HepG2 (cell line): ENCODE results near the gene B4GALT4. TPM values are rescaled to one million over a fixed set of nuclear protein-coding genes. Genes with fewer than 3 reads are reported as not detected.

Source experiments
- ATAC-seq: fragments of 200-7000 bp; cut with Tn5 transposase; 3 replicates; pipeline ENCODE4 v1.9.1; 2020; ENCODE audit warnings: mild to moderate bottlenecking, moderate library complexity
- BruUV-seq: library from RNA; stranded (reverse); fragments of 400-500 nt; replicated peaks from 2 replicates; lab custom pipeline; 2021; lab: Mats Ljungman, UMichigan
- CTCF ChIA-PET: fragments of 300-600 bp; formaldehyde crosslinking; extraction: SDS; loops from one replicate; lab custom pipeline; 2021; ENCODE audit warnings: low total read pairs, inconsistent platforms, low intra/inter-chr PET ratio; lab: Yijun Ruan, JAX
- POLR2A ChIA-PET: fragments of 350-600 bp; sonication (Branson Sonifier 250); formaldehyde crosslinking; loops from one replicate; lab custom pipeline; 2020; ENCODE audit warnings: antibody characterized with exemption, inconsistent platforms; lab: Yijun Ruan, JAX
- DNase-seq: peaks from one replicate; pipeline ENCODE4 v3.0.0-alpha.2; 2015; ENCODE audit warnings: low spot score
- FAIRE-seq: peaks from 3 replicates; lab custom pipeline; 2011; peaks lifted over from hg19 to GRCh38; lab: Jason Lieb, UNC
- H2AFZ ChIP-seq: one replicate; pipeline ENCODE4 v1.6.1; 2011; ENCODE audit warnings: low read length, inconsistent platforms
- H3K27ac ChIP-seq: fragments of 300-600 bp; 3 replicates; pipeline ENCODE4 v1.8.0; 2011; ENCODE audit warnings: mixed run types, mild to moderate bottlenecking, mixed read lengths, low read length, inconsistent platforms; ENCODE audit not compliant: insufficient read depth; ENCODE audit errors: extremely low read length
- H3K27me3 ChIP-seq, 2 experiments: fragments of 200-600 bp in 1 of 2; 2 replicates in 1 of 2; 3 replicates in 1 of 2; pipeline versions ENCODE4 v1.6.0 to v1.8.0; 2011; ENCODE audit warnings: low read length in 2 of 2, mild to moderate bottlenecking in 2 of 2, moderate library complexity in 2 of 2, inconsistent platforms in 1 of 2; ENCODE audit not compliant: insufficient read depth in 2 of 2, control insufficient read depth in 1 of 2
- H3K36me3 ChIP-seq, 2 experiments: fragments of 200-600 bp in 1 of 2; replicated peaks in 1 of 2; 2 replicates in 1 of 2; 3 replicates in 1 of 2; pipeline versions ENCODE4 v1.5.1 to v1.8.0; 2011; ENCODE audit warnings: low read length in 2 of 2, inconsistent platforms in 1 of 2; ENCODE audit not compliant: insufficient read depth in 2 of 2, control insufficient read depth in 1 of 2
- H3K4me1 ChIP-seq: 2 replicates; pipeline ENCODE4 v1.5.1; 2012; ENCODE audit warnings: low read length, inconsistent platforms; ENCODE audit not compliant: insufficient read depth
- H3K4me2 ChIP-seq: 2 replicates; pipeline ENCODE4 v1.6.0; 2011; ENCODE audit warnings: low read depth, low read length, inconsistent platforms
- H3K4me3 ChIP-seq, 3 experiments: fragments of 200-600 bp in 1 of 3; sonication (generic), shearing (Covaris generic) in 1 of 3; replicated peaks in 1 of 3; 2 replicates each; pipeline ENCODE4 v1.5.1; 2011 to 2016; ENCODE audit warnings: low read length in 3 of 3, inconsistent platforms in 2 of 3, low read depth in 2 of 3, mild to moderate bottlenecking in 2 of 3, control low read depth in 1 of 3, mixed read lengths in 1 of 3; ENCODE audit not compliant: insufficient read depth in 1 of 3
- H3K79me2 ChIP-seq: one replicate; pipeline ENCODE4 v1.6.1; 2011; ENCODE audit warnings: low read length, inconsistent platforms; ENCODE audit not compliant: insufficient read depth
- H3K9ac ChIP-seq: 2 replicates; pipeline ENCODE4 v1.6.0; 2011; ENCODE audit warnings: mild to moderate bottlenecking, low read depth, low read length, inconsistent platforms; ENCODE audit not compliant: insufficient read depth
- H3K9me3 ChIP-seq: 2 replicates; pipeline ENCODE4 v1.5.1; 2012; ENCODE audit warnings: mild to moderate bottlenecking, low read length
- H4K20me1 ChIP-seq: 2 replicates; pipeline ENCODE4 v1.6.0; 2011; ENCODE audit warnings: inconsistent platforms, mild to moderate bottlenecking, low read length, moderate library complexity; ENCODE audit not compliant: insufficient read depth
- ARHGAP35 ChIP-seq: sonication (generic); formaldehyde crosslinking; IDR thresholded peaks from 2 replicates; pipeline ENCODE4 v1.9.0; 2022; ENCODE audit warnings: mild to moderate bottlenecking, inconsistent platforms, moderate library complexity, missing genetic modification reagents, borderline replicate concordance
- ATF7-NPFF ChIP-seq: sonication (generic); formaldehyde crosslinking; IDR thresholded peaks from 2 replicates; pipeline ENCODE4 v1.8.1; 2023; ENCODE audit warnings: mild to moderate bottlenecking, low read depth, missing genetic modification reagents, moderate library complexity
- ETV6 ChIP-seq: sonication (generic); formaldehyde crosslinking; conservative IDR thresholded peaks from 2 replicates; pipeline ENCODE4 v1.4.0; 2020; ENCODE audit warnings: missing genetic modification reagents
- FOSL2 ChIP-seq: sonication (generic); formaldehyde crosslinking; IDR thresholded peaks from 2 replicates; pipeline ENCODE4 v1.4.0; 2020; ENCODE audit warnings: missing genetic modification reagents
- KLF13 ChIP-seq: sonication (generic); formaldehyde crosslinking; IDR thresholded peaks from 2 replicates; pipeline ENCODE4 v1.4.0; 2020; ENCODE audit warnings: mild to moderate bottlenecking, missing genetic modification reagents
- TBX3 ChIP-seq: fragments of 450-650 bp; IDR thresholded peaks from 2 replicates; pipeline ENCODE4 v1.6.1; 2017; ENCODE audit warnings: antibody characterized with exemption, mild to moderate bottlenecking, inconsistent platforms, borderline replicate concordance
- ZNF121 ChIP-seq: sonication (generic); formaldehyde crosslinking; IDR thresholded peaks from 2 replicates; pipeline ENCODE4 v1.5.0; 2020; ENCODE audit warnings: mild to moderate bottlenecking, missing genetic modification reagents
- ZNF264 ChIP-seq: sonication (generic); formaldehyde crosslinking; IDR thresholded peaks from 2 replicates; pipeline ENCODE4 v1.4.0; 2020; ENCODE audit warnings: missing genetic modification reagents
- ZNF337 ChIP-seq: sonication (generic); formaldehyde crosslinking; IDR thresholded peaks from 2 replicates; pipeline ENCODE4 v1.5.1; 2020; ENCODE audit warnings: missing genetic modification reagents, low read depth, mild to moderate bottlenecking, borderline replicate concordance
- ZNF558 ChIP-seq: sonication (generic); formaldehyde crosslinking; IDR thresholded peaks from 2 replicates; pipeline ENCODE4 v1.9.0; 2022; ENCODE audit warnings: mild to moderate bottlenecking, missing genetic modification reagents, borderline replicate concordance
- ZNF564 ChIP-seq: sonication (generic); formaldehyde crosslinking; IDR thresholded peaks from 2 replicates; pipeline ENCODE4 v1.8.1; 2023; ENCODE audit warnings: mild to moderate bottlenecking, missing genetic modification reagents
- ZNF629 ChIP-seq: sonication (generic); formaldehyde crosslinking; conservative IDR thresholded peaks from 2 replicates; pipeline ENCODE4 v1.5.0; 2020; ENCODE audit warnings: missing genetic modification reagents
- WGBS: methylation state at CpG from one replicate; pipeline ENCODE4 v1.1.6; 2017; ENCODE audit warnings: low lambda C conversion rate; 5-methylcytosine and 5-hydroxymethylcytosine counted together
- in situ Hi-C: cut with HindIII; loops from 2 replicates; pipeline ENCODE4 v1.10.0; 2017; ENCODE audit warnings: low pct_unique_long_range_greater_than_20kb; ENCODE audit not compliant: extremely low pct_ligation_motif_present
- intact Hi-C: fragments of 100-400 bp; cut with micrococcal nuclease; formaldehyde crosslinking; loops from one replicate; pipeline ENCODE4 v1.10.0; 2022; ENCODE audit not compliant: unreplicated experiment
- polyA plus RNA-seq, 8 experiments: library from polyadenylated mRNA; depleted of rRNA in 3 of 8; stranded (reverse) in 7 of 8; unstranded in 1 of 8; fragments of >200 nt; fragmentation: Illumina TruSeq in 4 of 8; extraction: Trizol in 4 of 8; gene quantifications; 2 replicates each; pipeline versions ENCODE4 v1.2.1 to v1.2.3, GENCODE V29; 2011 to 2016; ENCODE audit warnings: low read depth in 4 of 8, missing spikeins in 1 of 8, mixed read lengths in 1 of 8; ENCODE audit not compliant: insufficient read depth in 1 of 8
- total RNA-seq, 5 experiments: library from RNA; depleted of rRNA; stranded (reverse); fragments of >200 nt; fragmentation: Illumina TruSeq; extraction: Trizol; gene quantifications; 2 replicates each; pipeline ENCODE4 v1.2.3, GENCODE V29; 2016; ENCODE audit warnings: low read depth in 1 of 5
- TF ChIP-seq, protein P1 (sequence below): sonication (generic); formaldehyde crosslinking; IDR thresholded peaks from 2 replicates; pipeline ENCODE4 v1.5.0; 2020; ENCODE audit warnings: missing genetic modification reagents
- TF ChIP-seq, protein P2 (sequence below): sonication (generic); formaldehyde crosslinking; IDR thresholded peaks from 2 replicates; pipeline ENCODE4 v1.4.0; 2020; ENCODE audit warnings: mild to moderate bottlenecking, missing genetic modification reagents
- TF ChIP-seq, protein P3 (sequence below): sonication (generic); formaldehyde crosslinking; IDR thresholded peaks from 2 replicates; pipeline ENCODE4 v1.4.0; 2020; ENCODE audit warnings: missing genetic modification reagents
- TF ChIP-seq, protein P4 (sequence below): IDR thresholded peaks from 2 replicates; pipeline ENCODE4 v1.6.1; 2018; ENCODE audit warnings: missing genetic modification reagents, mild to moderate bottlenecking, missing compliant biosample characterization
- TF ChIP-seq, protein P5 (sequence below): sonication (generic); formaldehyde crosslinking; IDR thresholded peaks from 2 replicates; pipeline ENCODE4 v1.5.1; 2020; ENCODE audit warnings: mild to moderate bottlenecking, missing genetic modification reagents, borderline replicate concordance

B4GALT4 gene
- total and polyA plus RNA-seq, 2 of the 13 experiments (the other 11 are each of a cell fraction or from before 2014, with no cell fraction given) = 16.9 to 29.0 TPM

DNA sequence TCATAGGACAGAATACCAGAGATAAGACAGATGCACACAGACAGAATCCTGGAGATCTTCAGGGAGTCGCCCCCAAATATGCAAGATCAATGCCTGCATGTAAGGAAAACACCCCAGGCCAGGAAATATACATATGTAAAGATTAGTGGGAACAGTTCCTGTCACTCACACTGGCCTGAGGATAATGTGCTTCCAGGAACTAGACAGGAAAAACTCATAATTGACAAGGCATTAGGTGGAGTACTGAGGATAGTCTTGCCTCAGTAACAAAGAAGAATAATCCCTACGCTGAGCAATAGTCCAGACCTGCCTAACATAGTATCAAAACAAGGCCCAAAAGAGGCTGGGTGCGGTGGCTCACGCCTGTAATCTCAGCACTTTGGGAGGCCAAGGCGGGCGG is 20.4 kb upstream of the B4GALT4 start:
- ATAC-seq (no peak), DNase-seq (no peak), FAIRE-seq (no peak)
- H3K9ac ChIP-seq = no peak overlapping the region
- no peak overlapping the region for H3K27ac ChIP-seq
- WGBS = 54% methylated on average over 6 of the region's 6 CpGs
- no peaks in the 10 kb centered on the region for H3K79me2 ChIP-seq
- no TSS peak for BruUV-seq
- TF ChIP-seq, protein P1, sequence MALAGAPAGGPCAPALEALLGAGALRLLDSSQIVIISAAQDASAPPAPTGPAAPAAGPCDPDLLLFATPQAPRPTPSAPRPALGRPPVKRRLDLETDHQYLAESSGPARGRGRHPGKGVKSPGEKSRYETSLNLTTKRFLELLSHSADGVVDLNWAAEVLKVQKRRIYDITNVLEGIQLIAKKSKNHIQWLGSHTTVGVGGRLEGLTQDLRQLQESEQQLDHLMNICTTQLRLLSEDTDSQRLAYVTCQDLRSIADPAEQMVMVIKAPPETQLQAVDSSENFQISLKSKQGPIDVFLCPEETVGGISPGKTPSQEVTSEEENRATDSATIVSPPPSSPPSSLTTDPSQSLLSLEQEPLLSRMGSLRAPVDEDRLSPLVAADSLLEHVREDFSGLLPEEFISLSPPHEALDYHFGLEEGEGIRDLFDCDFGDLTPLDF (CRISPR knock-in tag) = no peak
- TF ChIP-seq, protein P2, sequence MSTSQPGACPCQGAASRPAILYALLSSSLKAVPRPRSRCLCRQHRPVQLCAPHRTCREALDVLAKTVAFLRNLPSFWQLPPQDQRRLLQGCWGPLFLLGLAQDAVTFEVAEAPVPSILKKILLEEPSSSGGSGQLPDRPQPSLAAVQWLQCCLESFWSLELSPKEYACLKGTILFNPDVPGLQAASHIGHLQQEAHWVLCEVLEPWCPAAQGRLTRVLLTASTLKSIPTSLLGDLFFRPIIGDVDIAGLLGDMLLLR (CRISPR knock-in tag) = no peak
- TF ChIP-seq ZNF337 = no peak
- no peak for TF ChIP-seq ZNF558 (CRISPR knock-in tag)
- no peak for TF ChIP-seq ARHGAP35 (CRISPR knock-in tag)
- no peak for TF ChIP-seq ZNF564 (CRISPR knock-in tag)
- TF ChIP-seq ZNF629 (CRISPR knock-in tag) = no peak
- TF ChIP-seq, protein P3, sequence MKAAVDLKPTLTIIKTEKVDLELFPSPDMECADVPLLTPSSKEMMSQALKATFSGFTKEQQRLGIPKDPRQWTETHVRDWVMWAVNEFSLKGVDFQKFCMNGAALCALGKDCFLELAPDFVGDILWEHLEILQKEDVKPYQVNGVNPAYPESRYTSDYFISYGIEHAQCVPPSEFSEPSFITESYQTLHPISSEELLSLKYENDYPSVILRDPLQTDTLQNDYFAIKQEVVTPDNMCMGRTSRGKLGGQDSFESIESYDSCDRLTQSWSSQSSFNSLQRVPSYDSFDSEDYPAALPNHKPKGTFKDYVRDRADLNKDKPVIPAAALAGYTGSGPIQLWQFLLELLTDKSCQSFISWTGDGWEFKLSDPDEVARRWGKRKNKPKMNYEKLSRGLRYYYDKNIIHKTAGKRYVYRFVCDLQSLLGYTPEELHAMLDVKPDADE = no peak
- TF ChIP-seq ATF7-NPFF (CRISPR knock-in tag) = no peak
- no peak for TF ChIP-seq TBX3
- TF ChIP-seq, protein P4, sequence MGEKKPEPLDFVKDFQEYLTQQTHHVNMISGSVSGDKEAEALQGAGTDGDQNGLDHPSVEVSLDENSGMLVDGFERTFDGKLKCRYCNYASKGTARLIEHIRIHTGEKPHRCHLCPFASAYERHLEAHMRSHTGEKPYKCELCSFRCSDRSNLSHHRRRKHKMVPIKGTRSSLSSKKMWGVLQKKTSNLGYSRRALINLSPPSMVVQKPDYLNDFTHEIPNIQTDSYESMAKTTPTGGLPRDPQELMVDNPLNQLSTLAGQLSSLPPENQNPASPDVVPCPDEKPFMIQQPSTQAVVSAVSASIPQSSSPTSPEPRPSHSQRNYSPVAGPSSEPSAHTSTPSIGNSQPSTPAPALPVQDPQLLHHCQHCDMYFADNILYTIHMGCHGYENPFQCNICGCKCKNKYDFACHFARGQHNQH = no peak
- no peak for TF ChIP-seq FOSL2
- TF ChIP-seq, protein P5, sequence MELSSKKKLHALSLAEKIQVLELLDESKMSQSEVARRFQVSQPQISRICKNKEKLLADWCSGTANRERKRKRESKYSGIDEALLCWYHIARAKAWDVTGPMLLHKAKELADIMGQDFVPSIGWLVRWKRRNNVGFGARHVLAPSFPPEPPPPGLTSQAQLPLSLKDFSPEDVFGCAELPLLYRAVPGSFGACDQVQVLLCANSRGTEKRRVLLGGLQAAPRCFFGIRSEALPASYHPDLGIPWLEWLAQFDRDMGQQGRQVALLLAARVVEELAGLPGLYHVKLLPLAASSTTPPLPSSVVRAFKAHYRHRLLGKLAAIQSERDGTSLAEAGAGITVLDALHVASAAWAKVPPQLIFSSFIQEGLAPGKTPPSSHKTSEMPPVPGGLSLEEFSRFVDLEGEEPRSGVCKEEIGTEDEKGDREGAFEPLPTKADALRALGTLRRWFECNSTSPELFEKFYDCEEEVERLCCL (CRISPR knock-in tag) = no peak
- no peak for TF ChIP-seq ZNF264 (CRISPR knock-in tag)
- no peak for TF ChIP-seq KLF13 (CRISPR knock-in tag)
- TF ChIP-seq ETV6 (CRISPR knock-in tag) = no peak
- no peak for TF ChIP-seq ZNF121
- H3K36me3 ChIP-seq = no peaks in the 10 kb centered on the region
- H3K4me3 ChIP-seq = no peak overlapping the region
- H3K9me3 ChIP-seq = no peaks in the 10 kb centered on the region
- ChIA-PET POLR2A (no interaction called here), CTCF (no interaction called here)
- intact Hi-C loops (no loop called here), in situ Hi-C loops (no loop called here)
- H2AFZ ChIP-seq = no peak overlapping the region
- H4K20me1 ChIP-seq = no peaks in the 10 kb centered on the region
- no peaks in the 10 kb centered on the region for H3K4me1 ChIP-seq
- 0 out of 5 replicates have a peak, but pooled peaks cover 0 to 6% of the 10 kb centered on the region in 2 experiments for H3K27me3 ChIP-seq
- no peak overlapping the region for H3K4me2 ChIP-seq
